OCI-LY3 (cell line): ENCODE data around the gene CSTA.

Source experiments
- EZH2phosphoT487 ChIP-seq: fragments of 200-600 bp; shearing (Covaris generic); IDR thresholded peaks from 2 replicates; pipeline ENCODE4 v1.6.1; 2018; ENCODE audit warnings: antibody characterized with exemption, mixed run types, low read depth
- TF ChIP-seq, protein P1 (sequence below): fragments of 200-600, 300-600 bp; sonication (generic); IDR thresholded peaks from 2 replicates; pipeline ENCODE4 v1.5.1; 2014; ENCODE audit warnings: antibody characterized with exemption, low read length, low read depth

DNA sequence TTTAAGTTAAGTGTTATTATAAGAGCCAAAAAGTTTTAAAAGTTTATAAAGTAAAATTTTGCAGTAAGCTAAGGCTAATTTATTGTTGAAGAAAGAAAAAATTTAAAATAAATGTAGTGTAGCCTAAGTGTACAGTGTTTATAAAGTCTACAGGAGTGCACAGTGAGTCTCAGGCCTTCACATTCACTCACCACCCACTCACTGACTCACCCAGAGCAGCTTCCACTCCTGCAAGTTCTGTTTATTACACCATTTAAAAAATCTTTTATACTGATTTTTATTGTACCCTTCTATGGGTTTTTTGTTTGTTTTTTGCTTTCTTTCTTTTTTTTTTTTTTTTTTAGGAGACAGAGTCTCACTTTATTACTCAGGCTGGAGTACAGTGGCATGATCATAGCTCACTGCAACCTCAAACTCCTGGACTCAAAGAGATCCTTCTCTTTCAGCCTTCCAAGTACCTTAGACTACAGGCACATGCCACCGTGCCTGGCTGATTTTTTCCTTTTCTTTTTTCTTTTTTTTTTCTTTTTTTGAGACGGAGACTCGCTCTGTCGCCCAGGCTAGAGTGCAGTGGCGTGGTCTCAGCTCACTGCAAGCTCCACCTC, 25.9 kb downstream of the CSTA start:
- TF ChIP-seq, protein P1, sequence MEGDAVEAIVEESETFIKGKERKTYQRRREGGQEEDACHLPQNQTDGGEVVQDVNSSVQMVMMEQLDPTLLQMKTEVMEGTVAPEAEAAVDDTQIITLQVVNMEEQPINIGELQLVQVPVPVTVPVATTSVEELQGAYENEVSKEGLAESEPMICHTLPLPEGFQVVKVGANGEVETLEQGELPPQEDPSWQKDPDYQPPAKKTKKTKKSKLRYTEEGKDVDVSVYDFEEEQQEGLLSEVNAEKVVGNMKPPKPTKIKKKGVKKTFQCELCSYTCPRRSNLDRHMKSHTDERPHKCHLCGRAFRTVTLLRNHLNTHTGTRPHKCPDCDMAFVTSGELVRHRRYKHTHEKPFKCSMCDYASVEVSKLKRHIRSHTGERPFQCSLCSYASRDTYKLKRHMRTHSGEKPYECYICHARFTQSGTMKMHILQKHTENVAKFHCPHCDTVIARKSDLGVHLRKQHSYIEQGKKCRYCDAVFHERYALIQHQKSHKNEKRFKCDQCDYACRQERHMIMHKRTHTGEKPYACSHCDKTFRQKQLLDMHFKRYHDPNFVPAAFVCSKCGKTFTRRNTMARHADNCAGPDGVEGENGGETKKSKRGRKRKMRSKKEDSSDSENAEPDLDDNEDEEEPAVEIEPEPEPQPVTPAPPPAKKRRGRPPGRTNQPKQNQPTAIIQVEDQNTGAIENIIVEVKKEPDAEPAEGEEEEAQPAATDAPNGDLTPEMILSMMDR, result no peak
- TF ChIP-seq EZH2phosphoT487, result no peak
